Measurements from ENCODE around the gene HMCN2. TPM values are rescaled to one million over a fixed set of nuclear protein-coding genes. Genes with fewer than 3 reads are reported as not detected.

The HMCN2 gene
- total RNA-seq, 4 donors from 2014 or later = 9.6 to 21.1 (median 15.5) TPM

DNA sequence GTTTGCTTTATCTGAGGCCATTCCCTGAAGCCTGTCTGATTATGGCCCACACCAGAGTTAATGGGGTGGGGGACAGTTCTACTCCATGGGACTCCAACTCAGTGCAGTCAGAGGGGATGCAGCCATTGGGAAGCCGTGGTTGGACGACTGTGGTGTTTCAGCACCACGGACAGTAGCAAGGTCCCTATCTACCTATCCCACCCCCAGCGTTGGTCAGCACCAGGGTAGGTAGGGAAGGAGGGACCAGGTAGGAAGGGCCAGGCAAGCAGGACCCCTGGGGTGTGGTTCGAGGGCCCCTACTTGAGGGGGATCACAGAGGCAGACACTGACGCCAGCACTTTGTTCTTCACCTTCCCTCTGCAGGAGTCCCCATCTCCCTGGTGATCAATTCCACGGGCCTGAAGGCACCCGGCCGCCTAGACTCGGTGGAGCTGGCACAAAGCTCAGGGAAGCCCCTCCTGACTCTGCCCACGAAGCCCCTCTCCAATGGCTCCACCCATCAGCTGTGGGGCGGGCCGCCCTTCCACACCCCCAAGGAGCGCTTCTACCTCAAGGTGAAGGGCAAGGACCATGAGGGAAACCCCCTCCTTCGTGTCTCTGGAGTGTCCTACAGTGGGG lies 33.2 kb downstream of the HMCN2 start:
- H3K9me3 ChIP-seq = no peaks in the 10 kb centered on the region
- ATAC-seq = no peak
- no peak overlapping the region for H3K4me3 ChIP-seq
- H3K27me3 ChIP-seq = no peaks in the 10 kb centered on the region
- WGBS, 2 donors (ENCODE audit: low coverage in 1 of 2) = 0 to 76% methylated on average over 1 to 5 of the region's 15 CpGs
- peaks cover 0 to 23% of the 10 kb centered on the region in 2 donors for H3K36me3 ChIP-seq
- H3K4me1 ChIP-seq = peaks cover 0 to 45% (median 7%) of the 10 kb centered on the region in 3 donors
- no peak overlapping the region for H3K27ac ChIP-seq
- TF ChIP-seq, protein P1, sequence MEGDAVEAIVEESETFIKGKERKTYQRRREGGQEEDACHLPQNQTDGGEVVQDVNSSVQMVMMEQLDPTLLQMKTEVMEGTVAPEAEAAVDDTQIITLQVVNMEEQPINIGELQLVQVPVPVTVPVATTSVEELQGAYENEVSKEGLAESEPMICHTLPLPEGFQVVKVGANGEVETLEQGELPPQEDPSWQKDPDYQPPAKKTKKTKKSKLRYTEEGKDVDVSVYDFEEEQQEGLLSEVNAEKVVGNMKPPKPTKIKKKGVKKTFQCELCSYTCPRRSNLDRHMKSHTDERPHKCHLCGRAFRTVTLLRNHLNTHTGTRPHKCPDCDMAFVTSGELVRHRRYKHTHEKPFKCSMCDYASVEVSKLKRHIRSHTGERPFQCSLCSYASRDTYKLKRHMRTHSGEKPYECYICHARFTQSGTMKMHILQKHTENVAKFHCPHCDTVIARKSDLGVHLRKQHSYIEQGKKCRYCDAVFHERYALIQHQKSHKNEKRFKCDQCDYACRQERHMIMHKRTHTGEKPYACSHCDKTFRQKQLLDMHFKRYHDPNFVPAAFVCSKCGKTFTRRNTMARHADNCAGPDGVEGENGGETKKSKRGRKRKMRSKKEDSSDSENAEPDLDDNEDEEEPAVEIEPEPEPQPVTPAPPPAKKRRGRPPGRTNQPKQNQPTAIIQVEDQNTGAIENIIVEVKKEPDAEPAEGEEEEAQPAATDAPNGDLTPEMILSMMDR (IDR thresholded peaks at IDR 0.05) = no peak
- TF ChIP-seq POLR2A (IDR thresholded peaks at IDR 0.05) = no peak

DNA sequence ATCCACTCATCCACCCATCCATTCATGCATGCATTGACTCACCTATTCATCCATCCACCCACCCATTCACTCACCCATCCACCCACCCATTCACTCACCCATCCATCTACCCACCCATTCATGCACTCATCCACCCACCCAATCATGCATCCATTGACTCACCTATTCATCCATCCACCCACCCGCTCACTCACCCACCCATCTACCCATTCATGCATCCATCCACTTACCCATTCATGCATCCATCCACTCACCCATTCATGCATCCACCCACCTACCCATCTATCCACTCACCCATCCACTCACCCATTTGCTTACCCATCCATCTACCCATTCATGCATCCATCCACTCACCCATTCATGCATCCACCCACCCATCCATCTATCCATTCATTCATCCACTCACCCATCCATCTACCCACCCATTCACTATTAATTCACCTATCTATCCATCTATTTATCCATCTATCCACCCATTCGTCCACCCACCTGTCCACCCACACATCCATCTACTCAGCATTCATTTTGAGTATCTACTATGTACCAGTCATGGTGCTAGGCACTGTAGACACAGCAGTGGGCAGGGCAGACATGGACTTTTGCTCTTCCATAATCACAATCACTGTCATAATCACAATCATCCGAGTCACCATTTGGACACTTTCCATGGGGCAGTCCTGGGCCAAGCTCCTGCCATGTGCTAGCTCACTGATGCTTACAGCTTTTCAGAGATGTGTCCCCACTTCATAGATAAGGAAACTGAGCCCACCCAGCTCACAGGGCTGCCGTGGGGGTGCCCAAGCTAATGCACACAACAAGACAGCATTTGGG lies 34.4 kb downstream of the HMCN2 start:
- Histone ChIP-seq H3K36me3 (peaks cover 0 to 23% of the 10 kb centered on the region in 2 donors), H3K27me3 (no peaks in the 10 kb centered on the region), H3K27ac (peak overlapping the region in 2 of 4 donors; percentile 21 to 64), H3K9me3 (no peaks in the 10 kb centered on the region), H3K4me1 (peaks cover 0 to 58% (median 11%) of the 10 kb centered on the region in 3 donors), H3K4me3 (no peak overlapping the region)
- no peak for TF ChIP-seq EP300 (IDR thresholded peaks at IDR 0.05)
- TF ChIP-seq, protein P1 (IDR thresholded peaks at IDR 0.05) = no peak
- no peak for TF ChIP-seq POLR2AphosphoS5 (IDR thresholded peaks at IDR 0.05)
- no peak for TF ChIP-seq POLR2A (IDR thresholded peaks at IDR 0.05)
- ATAC-seq = no peak
- 75% methylated on average over 2 to 3 of the region's 4 CpGs for WGBS, 2 donors (ENCODE audit: low coverage in 1 of 2)

DNA sequence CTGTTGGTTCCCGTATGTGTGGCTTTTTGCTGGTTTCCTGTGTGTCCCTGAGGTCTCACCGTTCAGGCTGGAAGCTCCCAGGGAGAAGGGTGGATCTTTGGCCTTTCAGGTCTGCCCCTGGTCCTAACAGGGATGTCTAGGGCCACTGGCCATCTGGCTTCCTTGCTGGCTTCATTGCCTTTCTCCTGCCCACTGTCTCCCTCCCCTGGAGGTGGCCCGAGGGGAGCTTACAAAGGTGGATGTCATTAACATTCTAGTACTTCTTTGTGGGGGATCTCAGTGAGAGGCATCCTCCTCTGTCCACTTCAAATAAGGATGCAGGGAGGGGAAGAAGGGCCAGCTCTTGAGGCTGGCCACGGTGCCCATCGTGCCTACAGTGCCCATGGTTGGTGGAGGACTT lies 35.2 kb downstream of the HMCN2 start:
- 30% methylated on average over 2 of the region's 5 CpGs; no CpG with 5 or more reads in 1 of the 2 donors for WGBS, 2 donors (ENCODE audit: low coverage in 1 of 2)
- no peak for ATAC-seq
- TF ChIP-seq POLR2AphosphoS5 (IDR thresholded peaks at IDR 0.05) (no peak), EP300 (IDR thresholded peaks at IDR 0.05) (no peak), POLR2A (IDR thresholded peaks at IDR 0.05) (no peak)
- TF ChIP-seq, protein P1 (IDR thresholded peaks at IDR 0.05) = no peak
- no peak overlapping the region for H3K4me3 ChIP-seq
- no peaks in the 10 kb centered on the region for H3K27me3 ChIP-seq
- peaks cover 0 to 23% of the 10 kb centered on the region in 2 donors for H3K36me3 ChIP-seq
- no peaks in the 10 kb centered on the region for H3K9me3 ChIP-seq
- H3K4me1 ChIP-seq = peaks cover 0 to 65% (median 19%) of the 10 kb centered on the region in 3 donors
- peak overlapping the region in 3 of 4 donors; percentile 21 to 71 (median 64) for H3K27ac ChIP-seq

DNA sequence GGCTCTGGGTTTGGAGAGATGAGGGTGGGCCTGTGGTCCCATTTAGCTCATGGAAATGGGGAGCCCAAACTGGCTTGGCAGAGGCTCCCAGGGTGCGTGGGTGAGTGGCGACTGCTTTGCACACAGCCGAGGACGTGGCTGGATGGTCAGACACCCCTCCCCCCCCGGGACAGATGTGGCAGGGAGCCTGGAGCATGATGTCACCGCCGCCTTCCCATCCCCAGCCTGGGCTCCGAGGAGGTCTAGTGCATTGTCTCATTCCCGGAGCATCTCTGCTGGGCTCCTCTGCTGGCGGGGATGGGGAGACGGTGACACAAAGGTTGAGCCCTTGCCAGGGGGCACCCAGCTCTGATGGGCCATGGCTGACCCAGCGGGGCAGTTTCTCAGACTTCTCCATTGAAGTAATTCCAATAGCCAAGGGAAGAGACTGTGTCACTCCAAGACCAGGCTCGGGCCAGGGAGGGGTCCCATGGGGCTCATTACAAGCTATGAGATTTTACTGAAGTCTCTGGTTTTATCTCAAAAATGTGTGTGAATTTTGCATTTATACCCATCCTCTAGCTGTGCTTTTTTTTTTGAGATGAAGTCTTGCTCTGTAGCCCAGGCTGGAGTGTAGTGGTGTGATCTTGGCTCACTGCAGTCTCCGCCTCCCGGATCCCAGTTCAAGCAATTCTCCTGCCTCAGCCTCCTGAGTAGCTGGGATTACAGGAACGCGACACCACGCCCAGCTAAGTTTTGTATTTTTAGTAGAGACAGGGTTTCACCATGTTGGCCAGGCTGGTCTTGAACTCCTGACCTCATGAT lies 36.1 kb downstream of the HMCN2 start:
- Histone ChIP-seq H3K27ac (peak overlapping the region in 3 of 4 donors; percentile 21 to 71 (median 64)), H3K27me3 (no peaks in the 10 kb centered on the region), H3K4me1 (peaks cover 0 to 66% (median 19%) of the 10 kb centered on the region in 3 donors), H3K9me3 (no peaks in the 10 kb centered on the region), H3K36me3 (peaks cover 0 to 29% of the 10 kb centered on the region in 2 donors), H3K4me3 (no peak overlapping the region)
- TF ChIP-seq POLR2A (IDR thresholded peaks at IDR 0.05) (no peak), EP300 (IDR thresholded peaks at IDR 0.05) (no peak), POLR2AphosphoS5 (IDR thresholded peaks at IDR 0.05) (peak; percentile 18)
- TF ChIP-seq, protein P1 (IDR thresholded peaks at IDR 0.05) = peak in 1 of 4 experiments; percentile 16
- peak; percentile 64 for ATAC-seq
- 19 to 23% methylated on average over 3 to 4 of the region's 18 CpGs for WGBS, 2 donors (ENCODE audit: low coverage in 1 of 2)
